Right lung (tissue), 5 donors: Measurements from ENCODE around the gene FREY1. TPM values are rescaled to one million over a fixed set of nuclear protein-coding genes. Genes with fewer than 3 reads are reported as not detected.
"Not testable (repeated sequence)": the region's sequence is repeated elsewhere in the genome, so short reads cannot be mapped to it uniquely, and the experiment has no call there.

Experiments used
- DNase-seq, 2 donors: peaks; one replicate each; pipeline ENCODE4 v3.0.0-alpha.2; 2013
- polyA plus RNA-seq, 5 donors: library from polyadenylated mRNA; unstranded; fragments of 120-200 nt; gene quantifications; one replicate each; pipeline versions ENCODE4 v1.2.1 to v1.2.3, GENCODE V29; 2013; ENCODE audit warnings: inconsistent platforms in 1 of 5, low replicate concordance in 1 of 5; ENCODE audit not compliant: insufficient read length in 5 of 5, insufficient read depth in 1 of 5

FREY1 gene
- polyA plus RNA-seq, 5 donors, result 0.21 to 0.33 (median 0.27) TPM

DNA sequence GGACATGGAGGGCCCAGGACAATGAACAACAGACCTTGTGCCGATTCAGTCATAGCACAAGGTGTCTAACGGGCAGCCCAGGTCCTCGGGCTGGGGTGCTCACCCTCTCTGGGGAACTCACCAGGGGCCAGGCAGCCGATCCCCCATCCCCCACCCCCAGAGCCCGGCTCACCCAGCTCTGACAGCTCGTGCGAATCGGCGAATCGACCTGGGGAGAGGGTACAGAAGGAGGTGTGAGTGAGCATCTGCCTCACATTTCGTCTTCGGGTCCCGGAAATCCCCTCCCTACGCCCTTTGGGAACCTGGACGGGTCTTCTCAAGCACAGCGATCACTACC lies 10.2 kb upstream of the FREY1 start:
- DNase-seq, result no peak

DNA sequence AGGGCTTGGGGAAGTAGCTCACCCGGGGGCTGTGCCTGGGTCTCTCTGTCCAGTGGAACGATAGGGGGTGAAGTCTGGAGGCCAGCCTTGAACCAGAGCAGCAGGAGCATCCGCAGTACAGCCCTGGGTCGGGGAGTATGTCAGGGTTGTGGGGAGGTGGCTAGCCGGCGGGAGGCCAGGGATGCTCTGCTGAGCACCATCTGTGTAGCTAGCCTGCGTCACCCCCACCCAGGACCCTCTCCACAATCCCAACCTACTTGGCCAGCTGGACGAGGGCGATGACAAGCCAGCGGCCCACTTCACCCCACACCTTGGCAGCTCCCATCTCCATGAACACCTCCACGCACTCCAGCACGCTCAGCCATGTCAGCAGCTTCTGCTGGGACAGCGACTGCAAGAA lies 8.4 kb upstream of the FREY1 start:
- no peak for DNase-seq

- DNase-seq, result no peak
These were observed 7.0 kb upstream of the FREY1 start for GRCh38 chr11:45913942-45914635.

DNA sequence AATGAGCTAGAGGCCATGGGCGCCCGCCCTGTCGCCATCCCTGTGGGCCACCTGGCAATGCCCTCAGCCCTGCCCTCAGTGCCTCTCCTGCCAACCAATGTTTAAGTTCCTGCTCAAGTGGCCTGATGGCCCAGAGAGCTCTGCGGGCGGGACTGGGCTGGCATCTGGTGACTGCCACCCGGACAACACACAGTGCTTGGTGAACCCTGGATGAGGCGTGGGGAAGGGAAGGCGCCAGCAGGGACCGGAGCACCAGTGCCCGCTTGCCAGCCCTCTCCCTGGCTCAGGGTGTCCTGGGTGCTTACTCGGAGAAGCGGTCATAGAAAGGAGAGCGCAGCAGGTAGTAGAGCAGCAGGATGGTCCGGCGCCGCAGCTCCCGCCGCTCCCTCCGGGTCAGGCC lies 6.4 kb upstream of the FREY1 start:
- no peak for DNase-seq

DNA sequence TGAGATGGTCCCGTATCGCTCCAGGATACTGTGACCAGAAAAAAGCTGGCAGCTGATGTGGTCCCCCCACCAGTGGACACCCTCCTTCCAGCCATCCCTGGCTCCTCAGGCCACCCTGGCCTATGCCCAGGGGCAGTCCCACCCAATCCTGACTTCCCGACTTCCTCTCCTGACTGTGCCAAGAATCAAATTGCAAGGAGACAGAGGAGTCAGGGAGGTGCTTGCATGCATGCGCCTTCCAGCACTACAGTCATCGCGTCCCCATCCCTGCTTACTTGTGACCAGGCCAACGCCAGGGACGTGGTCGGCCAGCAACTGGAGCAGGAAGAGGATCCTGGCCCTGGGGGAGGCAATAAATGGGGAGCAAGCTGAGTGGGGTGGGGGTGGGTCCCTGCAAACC lies 3.6 kb upstream of the FREY1 start:
- DNase-seq, result no peak

- DNase-seq, result no peak
These were observed 2.8 kb upstream of the FREY1 start for GRCh38 chr11:45909594-45910475.

DNA sequence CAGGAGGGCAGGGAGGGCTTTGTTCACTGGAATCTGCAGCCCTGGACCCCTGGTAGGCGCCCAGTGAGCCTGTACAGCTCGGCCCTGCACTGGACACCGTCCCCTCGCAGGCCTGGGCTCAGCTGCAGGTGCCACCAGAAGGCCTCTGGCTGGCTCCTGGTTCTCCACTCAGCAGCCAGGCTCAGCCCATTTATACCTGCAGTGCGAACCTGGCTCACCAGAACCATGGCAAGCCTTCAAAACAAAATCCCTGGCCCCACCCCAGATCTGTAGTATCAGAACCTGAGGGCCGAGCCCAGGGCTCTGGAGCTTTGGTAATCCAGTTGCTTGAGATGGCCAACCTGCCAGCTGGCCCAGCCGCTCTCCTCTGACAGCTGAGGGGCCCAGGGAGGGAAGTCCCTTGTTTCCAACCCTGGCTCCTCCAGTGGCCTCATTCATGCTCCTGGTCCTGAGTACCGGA lies 870 bp upstream of the FREY1 start:
- no peak for DNase-seq

DNA sequence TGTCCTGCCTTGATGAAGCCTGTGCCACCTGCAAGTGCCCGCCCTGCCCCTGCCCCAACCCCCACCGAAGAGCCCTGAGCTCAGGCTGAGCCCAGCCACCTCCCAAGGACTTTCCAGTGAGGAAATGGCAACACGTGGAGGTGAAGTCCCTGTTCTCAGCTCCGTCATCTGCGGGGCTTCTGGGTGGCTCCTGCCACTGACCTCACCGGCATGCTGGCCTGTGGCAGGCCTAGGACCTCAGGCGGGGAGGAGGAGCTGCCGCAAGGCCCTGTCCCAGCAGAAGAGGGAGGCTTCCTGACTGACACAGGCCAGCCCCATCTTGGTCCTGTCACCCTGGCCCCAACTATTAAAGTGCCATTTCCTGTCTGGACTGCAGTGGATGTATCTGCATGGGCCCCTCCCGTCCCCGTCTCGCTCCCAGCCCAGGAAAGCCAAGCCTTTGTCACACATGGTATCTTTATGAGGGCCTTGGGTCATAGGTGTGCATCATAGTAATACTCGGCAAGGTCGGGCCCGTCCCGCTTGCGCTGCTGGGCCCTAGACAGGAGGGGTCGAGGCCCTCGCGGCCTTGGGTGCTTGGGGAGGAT lies 882 bp downstream of the FREY1 start:
- no peak for DNase-seq

GRCh38 chr11:45905576-45905975 lies 1.5 kb downstream of the FREY1 start:
- DNase-seq, result not testable (repeated sequence)

- DNase-seq, result no peak
These were observed 2.0 kb downstream of the FREY1 start for GRCh38 chr11:45905095-45905494.

DNA sequence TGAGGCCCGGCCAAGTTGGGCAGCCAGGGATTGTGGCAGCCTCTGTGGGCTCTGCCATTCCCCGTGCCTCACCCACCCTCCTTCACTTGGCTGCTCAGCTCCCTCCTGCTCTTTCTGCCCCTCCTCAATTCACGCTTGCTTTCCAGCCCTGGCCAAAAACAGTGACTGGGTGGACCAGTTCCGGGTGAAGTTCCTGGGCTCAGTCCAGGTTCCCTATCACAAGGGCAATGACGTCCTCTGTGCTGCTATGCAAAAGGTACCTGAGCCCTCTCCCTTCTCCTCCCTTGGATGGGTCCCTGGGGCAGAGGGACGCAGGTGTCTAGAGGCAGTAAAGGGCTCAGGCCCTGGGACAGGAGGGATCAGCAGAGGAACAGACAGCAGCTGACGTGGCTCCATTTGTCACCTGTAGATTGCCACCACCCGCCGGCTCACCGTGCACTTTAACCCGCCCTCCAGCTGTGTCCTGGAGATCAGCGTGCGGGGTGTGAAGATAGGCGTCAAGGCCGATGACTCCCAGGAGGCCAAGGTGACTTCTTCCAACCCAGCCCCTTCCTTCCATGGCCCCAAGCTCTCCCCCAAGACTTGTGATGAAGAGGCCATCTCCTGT lies 2.7 kb downstream of the FREY1 start:
- DNase-seq, result no peak

GRCh38 chr11:45902452-45903380 lies 4.4 kb downstream of the FREY1 start:
- no peak for DNase-seq

DNA sequence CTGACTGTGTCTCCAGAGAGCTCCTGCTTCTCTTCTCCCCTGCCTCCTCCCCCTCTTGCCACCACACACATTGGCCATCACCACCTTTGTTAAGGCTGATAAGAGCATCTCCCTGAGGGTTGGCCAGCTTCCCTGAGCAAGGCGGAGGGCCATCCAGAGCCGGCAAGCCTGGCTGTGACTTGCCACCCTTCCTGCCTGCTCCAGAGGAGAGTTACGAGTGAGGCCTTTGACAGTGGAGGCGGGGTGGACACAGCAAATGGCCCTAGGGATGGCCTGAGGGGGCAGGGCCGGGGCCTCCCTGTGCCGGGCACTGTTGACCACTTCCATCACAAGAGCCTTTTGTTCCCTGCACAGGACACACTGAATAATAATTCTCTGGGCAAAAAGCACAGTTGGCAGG lies 5.4 kb downstream of the FREY1 start:
- DNase-seq, result no peak

DNA sequence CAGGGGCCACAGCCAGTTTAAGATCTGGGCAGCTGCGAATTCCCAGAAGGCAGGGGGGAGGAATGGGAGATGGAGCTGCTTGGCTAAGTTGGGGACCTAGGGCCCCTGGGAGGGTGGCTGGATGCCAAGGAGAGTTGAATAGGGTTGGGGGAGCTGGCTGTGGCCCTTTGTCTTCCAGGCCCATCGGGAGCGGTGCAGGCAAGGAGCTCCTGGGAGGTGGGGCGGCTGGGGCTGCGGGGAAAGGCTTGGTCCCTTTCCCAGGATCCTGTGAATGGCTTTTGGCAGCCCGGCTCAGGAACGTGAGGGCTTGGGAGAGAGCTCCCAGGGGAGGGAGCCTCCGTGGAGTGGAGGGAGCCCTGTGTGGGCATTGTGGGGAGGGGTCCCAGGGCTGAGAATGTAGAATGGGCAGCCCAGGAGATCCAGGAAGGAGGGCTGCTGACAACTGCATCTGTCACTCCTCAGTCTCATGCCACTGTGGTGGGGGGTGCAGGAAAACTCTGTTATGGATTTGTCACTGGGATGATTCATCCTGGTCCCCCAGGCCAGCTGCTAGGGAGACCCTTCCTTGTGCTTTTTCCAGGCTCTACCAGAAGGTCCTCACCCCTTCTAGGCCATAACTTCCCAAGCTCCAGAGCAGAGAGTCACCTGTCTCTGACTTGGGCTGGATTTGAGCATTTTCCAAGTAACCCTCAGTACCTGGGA lies 6.0 kb downstream of the FREY1 start:
- DNase-seq, result no peak

GRCh38 chr11:45900175-45900800 lies 6.8 kb downstream of the FREY1 start:
- not testable (repeated sequence) for DNase-seq

GRCh38 chr11:45899448-45900174 lies 7.5 kb downstream of the FREY1 start:
- peak; percentile 87 for DNase-seq

DNA sequence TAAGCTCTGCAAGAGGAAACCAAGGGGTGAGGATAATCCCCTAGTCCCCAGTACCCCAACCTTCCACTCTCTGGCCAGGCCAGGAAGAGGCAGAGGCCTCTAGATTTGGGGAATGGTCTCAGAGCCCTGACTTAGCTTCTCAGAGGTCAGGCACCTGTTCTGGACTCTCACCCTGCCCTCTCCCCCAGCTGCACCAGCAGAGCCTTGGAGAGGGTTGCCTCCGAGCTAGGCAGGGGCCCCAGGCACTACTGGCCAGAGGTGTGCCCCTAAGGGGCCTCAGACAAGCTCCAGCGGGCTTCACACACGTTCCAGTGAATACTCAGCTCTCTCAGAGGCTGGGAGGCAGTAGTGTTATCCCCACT lies 8.0 kb downstream of the FREY1 start:
- no peak for DNase-seq

DNA sequence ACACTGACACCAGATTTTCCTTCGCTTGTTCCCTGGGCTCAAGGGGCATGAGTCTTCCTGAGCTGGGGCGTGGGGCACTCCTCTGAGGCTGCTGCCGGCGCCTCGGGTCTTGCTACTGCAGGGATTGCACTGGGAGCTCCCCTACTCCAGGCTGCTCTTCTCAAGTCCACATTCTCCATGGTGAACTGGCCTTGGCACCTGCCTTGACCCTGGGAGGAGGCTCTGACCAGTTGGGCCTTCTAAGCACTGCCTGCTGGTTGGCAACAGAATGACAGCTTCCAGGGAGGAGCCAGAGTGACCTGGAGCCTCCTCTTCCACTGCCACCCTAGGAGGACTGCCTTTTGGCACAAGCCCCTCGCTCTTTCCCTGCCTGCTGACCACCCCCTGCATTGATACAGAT lies 9.5 kb downstream of the FREY1 start:
- no peak for DNase-seq

GRCh38 chr11:45896422-45896984 lies 10.6 kb downstream of the FREY1 start:
- DNase-seq, result no peak
